GM19025 (cell line): ENCODE measurements around the gene DIPK1C.

Experiments used
- ATAC-seq: cut with Tn5 transposase; IDR thresholded peaks from one replicate; pipeline ENCODE4 v1.9.1; 2021; ENCODE audit warnings: mild to moderate bottlenecking, low read depth, moderate library complexity; ENCODE audit not compliant: unreplicated experiment

Gene DIPK1C

GRCh38 chr18:74395006-74395405 is 62.1 kb downstream of the DIPK1C start:
- no peak for ATAC-seq

GRCh38 chr18:74392323-74392722 is 64.8 kb downstream of the DIPK1C start:
- ATAC-seq: no peak

GRCh38 chr18:74390900-74391299 is 66.2 kb downstream of the DIPK1C start:
- ATAC-seq: no peak

- ATAC-seq: no peak
These were observed 67.1 kb downstream of the DIPK1C start for GRCh38 chr18:74389991-74390390.

GRCh38 chr18:74389171-74389927 is 67.8 kb downstream of the DIPK1C start:
- ATAC-seq: no peak

GRCh38 chr18:74388227-74388626 is 68.9 kb downstream of the DIPK1C start:
- ATAC-seq: no peak

- ATAC-seq: no peak
These were observed 69.7 kb downstream of the DIPK1C start for GRCh38 chr18:74387383-74387782.
